Ishikawa (cell line): ENCODE measurements around the gene RIN3.
A peak's percentile ranks its signal among the peaks of the same experiment; 100 is the strongest.

Experiments
- CEBPB ChIP-seq: IDR thresholded peaks from 2 replicates; pipeline ENCODE4 v1.6.1; 2012
- CREB1 ChIP-seq: IDR thresholded peaks from 2 replicates; pipeline ENCODE4 v1.6.1; 2012; ENCODE audit warnings: low read depth
- EGR1 ChIP-seq: IDR thresholded peaks from 2 replicates; pipeline ENCODE4 v1.6.1; 2012
- EP300 ChIP-seq: IDR thresholded peaks from 2 replicates; pipeline ENCODE4 v1.6.1; 2012; ENCODE audit warnings: borderline replicate concordance
- FOXM1 ChIP-seq: IDR thresholded peaks from 2 replicates; pipeline ENCODE4 v1.6.1; 2012; ENCODE audit warnings: low read depth, borderline replicate concordance
- NFIC ChIP-seq: IDR thresholded peaks from 2 replicates; pipeline ENCODE4 v1.6.1; 2012
- RAD21 ChIP-seq: IDR thresholded peaks from 2 replicates; pipeline ENCODE4 v1.6.1; 2012; ENCODE audit warnings: low read depth
- TAF1 ChIP-seq: IDR thresholded peaks from 2 replicates; pipeline ENCODE4 v1.6.1; 2012; ENCODE audit warnings: low read depth, mild to moderate bottlenecking
- TCF12 ChIP-seq: IDR thresholded peaks from 2 replicates; pipeline ENCODE4 v1.6.1; 2012; ENCODE audit warnings: low read depth
- TEAD4 ChIP-seq: IDR thresholded peaks from 2 replicates; pipeline ENCODE4 v1.6.1; 2012
- YY1 ChIP-seq: IDR thresholded peaks from 2 replicates; pipeline ENCODE4 v1.6.1; 2012; ENCODE audit warnings: low read depth
- ZBTB7A ChIP-seq: IDR thresholded peaks from 2 replicates; pipeline ENCODE4 v1.6.1; 2012; ENCODE audit warnings: low read depth
- TF ChIP-seq, protein P1 (sequence below): IDR thresholded peaks from 2 replicates; pipeline ENCODE4 v1.6.1; 2012; ENCODE audit warnings: low read depth, mild to moderate bottlenecking
- TF ChIP-seq, protein P2 (sequence below): IDR thresholded peaks from 2 replicates; pipeline ENCODE4 v1.6.1; 2012
- TF ChIP-seq, protein P3 (sequence below): IDR thresholded peaks from 2 replicates; pipeline ENCODE4 v1.6.1; 2012

The RIN3 gene

GRCh38 chr14:92538412-92538985, 24.9 kb downstream of the RIN3 start:
- no peak for TF ChIP-seq RAD21
- TF ChIP-seq, protein P1, sequence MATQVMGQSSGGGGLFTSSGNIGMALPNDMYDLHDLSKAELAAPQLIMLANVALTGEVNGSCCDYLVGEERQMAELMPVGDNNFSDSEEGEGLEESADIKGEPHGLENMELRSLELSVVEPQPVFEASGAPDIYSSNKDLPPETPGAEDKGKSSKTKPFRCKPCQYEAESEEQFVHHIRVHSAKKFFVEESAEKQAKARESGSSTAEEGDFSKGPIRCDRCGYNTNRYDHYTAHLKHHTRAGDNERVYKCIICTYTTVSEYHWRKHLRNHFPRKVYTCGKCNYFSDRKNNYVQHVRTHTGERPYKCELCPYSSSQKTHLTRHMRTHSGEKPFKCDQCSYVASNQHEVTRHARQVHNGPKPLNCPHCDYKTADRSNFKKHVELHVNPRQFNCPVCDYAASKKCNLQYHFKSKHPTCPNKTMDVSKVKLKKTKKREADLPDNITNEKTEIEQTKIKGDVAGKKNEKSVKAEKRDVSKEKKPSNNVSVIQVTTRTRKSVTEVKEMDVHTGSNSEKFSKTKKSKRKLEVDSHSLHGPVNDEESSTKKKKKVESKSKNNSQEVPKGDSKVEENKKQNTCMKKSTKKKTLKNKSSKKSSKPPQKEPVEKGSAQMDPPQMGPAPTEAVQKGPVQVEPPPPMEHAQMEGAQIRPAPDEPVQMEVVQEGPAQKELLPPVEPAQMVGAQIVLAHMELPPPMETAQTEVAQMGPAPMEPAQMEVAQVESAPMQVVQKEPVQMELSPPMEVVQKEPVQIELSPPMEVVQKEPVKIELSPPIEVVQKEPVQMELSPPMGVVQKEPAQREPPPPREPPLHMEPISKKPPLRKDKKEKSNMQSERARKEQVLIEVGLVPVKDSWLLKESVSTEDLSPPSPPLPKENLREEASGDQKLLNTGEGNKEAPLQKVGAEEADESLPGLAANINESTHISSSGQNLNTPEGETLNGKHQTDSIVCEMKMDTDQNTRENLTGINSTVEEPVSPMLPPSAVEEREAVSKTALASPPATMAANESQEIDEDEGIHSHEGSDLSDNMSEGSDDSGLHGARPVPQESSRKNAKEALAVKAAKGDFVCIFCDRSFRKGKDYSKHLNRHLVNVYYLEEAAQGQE: no peak
- TF ChIP-seq YY1: no peak
- TF ChIP-seq, protein P2, sequence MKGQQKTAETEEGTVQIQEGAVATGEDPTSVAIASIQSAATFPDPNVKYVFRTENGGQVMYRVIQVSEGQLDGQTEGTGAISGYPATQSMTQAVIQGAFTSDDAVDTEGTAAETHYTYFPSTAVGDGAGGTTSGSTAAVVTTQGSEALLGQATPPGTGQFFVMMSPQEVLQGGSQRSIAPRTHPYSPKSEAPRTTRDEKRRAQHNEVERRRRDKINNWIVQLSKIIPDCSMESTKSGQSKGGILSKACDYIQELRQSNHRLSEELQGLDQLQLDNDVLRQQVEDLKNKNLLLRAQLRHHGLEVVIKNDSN: no peak
- no peak for TF ChIP-seq NFIC
- TF ChIP-seq CEBPB: no peak
- no peak for TF ChIP-seq EGR1
- TF ChIP-seq TEAD4: no peak
- TF ChIP-seq EP300: no peak
- no peak for TF ChIP-seq CREB1
- TF ChIP-seq, protein P3, sequence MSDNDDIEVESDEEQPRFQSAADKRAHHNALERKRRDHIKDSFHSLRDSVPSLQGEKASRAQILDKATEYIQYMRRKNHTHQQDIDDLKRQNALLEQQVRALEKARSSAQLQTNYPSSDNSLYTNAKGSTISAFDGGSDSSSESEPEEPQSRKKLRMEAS: no peak

DNA sequence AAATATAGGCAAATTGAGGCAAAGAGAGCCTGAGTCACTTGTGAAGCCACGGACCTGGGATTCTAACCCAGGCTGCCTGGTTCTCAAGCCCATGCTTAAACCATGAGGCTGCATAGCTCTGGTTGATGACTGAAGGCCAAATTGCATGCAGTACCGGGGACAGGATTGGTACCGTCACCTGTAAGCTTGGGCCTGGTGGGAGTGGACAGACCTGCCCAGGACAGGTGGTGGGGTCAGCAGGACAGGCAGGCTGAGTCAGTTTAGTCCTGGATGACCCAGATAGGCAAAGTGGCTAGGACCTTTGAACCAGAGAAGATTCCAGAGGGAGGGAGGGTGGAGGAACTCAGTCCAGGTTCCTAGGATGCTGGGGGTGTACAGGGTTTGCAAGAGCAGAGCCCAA, 25.8 kb downstream of the RIN3 start:
- TF ChIP-seq, protein P1: no peak

DNA sequence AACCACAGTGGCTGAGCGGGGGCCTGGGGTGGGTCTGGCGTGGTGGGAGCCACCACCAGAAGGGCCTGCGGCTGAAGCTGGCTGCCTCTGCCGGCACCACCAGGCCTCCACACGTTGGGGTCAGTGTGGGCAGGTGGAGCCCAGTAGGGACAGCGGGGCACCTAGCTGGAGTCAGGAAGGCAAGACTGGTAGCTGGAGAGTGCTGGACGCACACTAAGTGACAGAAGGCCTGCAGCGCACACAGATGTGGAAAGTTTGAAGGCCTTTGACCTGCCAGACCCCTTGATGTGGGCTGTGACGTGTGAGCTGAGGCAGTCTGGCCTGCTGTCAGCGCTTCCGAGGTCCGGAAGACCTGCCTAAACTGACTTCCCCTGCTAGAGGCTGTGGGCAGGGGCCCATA, 26.3 kb downstream of the RIN3 start:
- TF ChIP-seq, protein P2: no peak
- TF ChIP-seq RAD21: no peak
- TF ChIP-seq CEBPB: no peak
- TF ChIP-seq EGR1: no peak
- TF ChIP-seq TCF12: no peak

DNA sequence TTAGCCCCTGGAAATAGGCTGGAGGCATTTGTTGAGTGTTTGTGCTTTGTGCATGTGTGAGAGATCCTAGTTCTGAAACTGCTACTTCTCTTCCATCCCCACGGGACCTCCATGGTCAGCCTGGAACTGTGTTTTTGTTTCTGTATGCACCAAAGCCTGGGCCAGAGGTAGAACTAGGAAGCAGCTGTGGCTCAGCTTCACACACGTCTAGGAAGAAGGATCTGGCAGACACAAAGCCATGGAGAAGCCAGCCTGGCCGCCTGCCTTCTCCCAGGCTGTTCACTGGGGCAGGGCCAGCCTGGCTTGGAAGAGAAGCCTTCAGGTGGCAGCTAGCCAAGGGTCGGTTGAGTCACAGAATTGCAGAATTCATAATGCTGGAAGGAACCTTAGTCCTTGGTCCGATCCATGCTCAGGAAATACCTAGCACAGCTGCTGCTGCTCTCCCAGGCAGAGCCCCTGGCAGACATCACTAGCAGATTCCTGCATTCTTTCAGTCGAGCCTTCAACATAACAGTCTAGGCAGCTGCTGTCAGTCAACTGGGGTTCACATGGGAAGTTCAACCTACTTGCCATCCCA, 27.0 kb downstream of the RIN3 start:
- TF ChIP-seq EGR1 (no peak), CEBPB (peak; percentile 43; the same call in 1 of the 2 replicates), TCF12 (peak; percentile 67; the same call in 1 of the 2 replicates), TAF1 (no peak), TEAD4 (peak; percentile 71), NFIC (peak; percentile 88), EP300 (peak; percentile 28; the same call in 1 of the 2 replicates), RAD21 (no peak; the same call in 1 of the 2 replicates), YY1 (no peak), CREB1 (no peak), ZBTB7A (no peak), FOXM1 (no peak)
- TF ChIP-seq, protein P1: no peak
- TF ChIP-seq, protein P3: no peak
- TF ChIP-seq, protein P2: no peak
